Measurements from ENCODE around the gene ZSWIM2. TPM values are rescaled to one million over a fixed set of nuclear protein-coding genes. Genes with fewer than 3 reads are reported as not detected.
A peak's percentile ranks its signal among the peaks of the same experiment; 100 is the strongest.

The ZSWIM2 gene
- polyA plus RNA-seq, 1 experiment: 0.10 TPM

DNA sequence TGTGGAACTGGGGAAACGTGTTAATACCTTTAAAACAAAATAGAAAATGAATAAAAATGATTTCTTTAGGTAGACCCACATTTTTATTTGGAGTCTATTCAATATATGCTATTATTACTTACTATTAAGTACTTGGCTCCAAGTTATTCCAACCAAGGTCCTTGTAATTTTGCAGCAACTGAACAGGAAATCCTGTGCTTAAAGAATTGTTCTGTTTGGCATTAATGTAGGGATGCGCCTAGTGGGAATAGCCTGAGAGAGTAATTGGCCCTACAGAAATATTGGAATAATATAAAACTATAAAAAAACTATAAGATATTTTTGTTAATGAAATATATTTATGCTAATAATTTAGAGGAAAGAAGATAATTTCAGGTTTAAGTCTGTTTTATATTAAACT is 22.9 kb upstream of the ZSWIM2 start:
- no peak for DNase-seq (ENCODE audit: low read depth, low spot score)
- Histone ChIP-seq H3K27ac (ENCODE audit: low read depth, low read length) (no peak overlapping the region), H3K4me3 (ENCODE audit: low read depth, low read length) (no peak overlapping the region), H3K9me3 (ENCODE audit: control insufficient read depth, insufficient read depth, low read length) (no peaks in the 10 kb centered on the region), H3K27me3 (ENCODE audit: control insufficient read depth, insufficient read depth, low read length) (no peaks in the 10 kb centered on the region)
- ChIA-PET CTCF (interaction anchor here (1.1 to 1.8 kb wide), 2 partner anchors 9 to 21 kb away, joined by 3 to 12 read pairs; no protein-coding TSS in a partner anchor), POLR2A (no interaction called here)
- TF ChIP-seq, protein P1, sequence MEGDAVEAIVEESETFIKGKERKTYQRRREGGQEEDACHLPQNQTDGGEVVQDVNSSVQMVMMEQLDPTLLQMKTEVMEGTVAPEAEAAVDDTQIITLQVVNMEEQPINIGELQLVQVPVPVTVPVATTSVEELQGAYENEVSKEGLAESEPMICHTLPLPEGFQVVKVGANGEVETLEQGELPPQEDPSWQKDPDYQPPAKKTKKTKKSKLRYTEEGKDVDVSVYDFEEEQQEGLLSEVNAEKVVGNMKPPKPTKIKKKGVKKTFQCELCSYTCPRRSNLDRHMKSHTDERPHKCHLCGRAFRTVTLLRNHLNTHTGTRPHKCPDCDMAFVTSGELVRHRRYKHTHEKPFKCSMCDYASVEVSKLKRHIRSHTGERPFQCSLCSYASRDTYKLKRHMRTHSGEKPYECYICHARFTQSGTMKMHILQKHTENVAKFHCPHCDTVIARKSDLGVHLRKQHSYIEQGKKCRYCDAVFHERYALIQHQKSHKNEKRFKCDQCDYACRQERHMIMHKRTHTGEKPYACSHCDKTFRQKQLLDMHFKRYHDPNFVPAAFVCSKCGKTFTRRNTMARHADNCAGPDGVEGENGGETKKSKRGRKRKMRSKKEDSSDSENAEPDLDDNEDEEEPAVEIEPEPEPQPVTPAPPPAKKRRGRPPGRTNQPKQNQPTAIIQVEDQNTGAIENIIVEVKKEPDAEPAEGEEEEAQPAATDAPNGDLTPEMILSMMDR (IDR thresholded peaks at IDR 0.05; ENCODE audit: low read depth, low read length): no peak

DNA sequence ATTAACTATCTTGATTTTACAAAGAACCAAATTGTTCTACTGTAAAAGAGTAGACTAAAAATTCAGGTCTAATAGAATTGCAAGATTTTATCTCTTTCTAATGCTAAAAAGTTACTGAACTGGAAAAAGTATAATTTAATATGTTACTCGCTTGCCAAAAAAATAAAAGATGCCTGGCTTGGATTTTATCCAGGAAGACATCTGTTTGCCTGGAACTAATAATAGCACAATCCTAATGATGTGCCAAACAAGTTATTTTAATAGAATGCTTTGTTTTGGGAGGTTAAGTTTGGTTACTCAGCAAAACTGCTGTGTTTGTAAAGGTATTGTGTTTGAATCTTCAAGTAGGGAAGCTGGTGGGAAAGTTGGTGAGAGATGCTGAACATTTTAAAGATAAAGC is 19.4 kb upstream of the ZSWIM2 start:
- Histone ChIP-seq H3K4me3 (ENCODE audit: low read depth, low read length) (no peak overlapping the region), H3K9me3 (ENCODE audit: control insufficient read depth, insufficient read depth, low read length) (no peaks in the 10 kb centered on the region), H3K27me3 (ENCODE audit: control insufficient read depth, insufficient read depth, low read length) (no peaks in the 10 kb centered on the region), H3K27ac (ENCODE audit: low read depth, low read length) (no peak overlapping the region)
- DNase-seq (ENCODE audit: low read depth, low spot score): no peak
- CTCF ChIA-PET: no interaction called here
- POLR2A ChIA-PET: no interaction called here
- TF ChIP-seq, protein P1 (IDR thresholded peaks at IDR 0.05; ENCODE audit: low read depth, low read length): no peak

DNA sequence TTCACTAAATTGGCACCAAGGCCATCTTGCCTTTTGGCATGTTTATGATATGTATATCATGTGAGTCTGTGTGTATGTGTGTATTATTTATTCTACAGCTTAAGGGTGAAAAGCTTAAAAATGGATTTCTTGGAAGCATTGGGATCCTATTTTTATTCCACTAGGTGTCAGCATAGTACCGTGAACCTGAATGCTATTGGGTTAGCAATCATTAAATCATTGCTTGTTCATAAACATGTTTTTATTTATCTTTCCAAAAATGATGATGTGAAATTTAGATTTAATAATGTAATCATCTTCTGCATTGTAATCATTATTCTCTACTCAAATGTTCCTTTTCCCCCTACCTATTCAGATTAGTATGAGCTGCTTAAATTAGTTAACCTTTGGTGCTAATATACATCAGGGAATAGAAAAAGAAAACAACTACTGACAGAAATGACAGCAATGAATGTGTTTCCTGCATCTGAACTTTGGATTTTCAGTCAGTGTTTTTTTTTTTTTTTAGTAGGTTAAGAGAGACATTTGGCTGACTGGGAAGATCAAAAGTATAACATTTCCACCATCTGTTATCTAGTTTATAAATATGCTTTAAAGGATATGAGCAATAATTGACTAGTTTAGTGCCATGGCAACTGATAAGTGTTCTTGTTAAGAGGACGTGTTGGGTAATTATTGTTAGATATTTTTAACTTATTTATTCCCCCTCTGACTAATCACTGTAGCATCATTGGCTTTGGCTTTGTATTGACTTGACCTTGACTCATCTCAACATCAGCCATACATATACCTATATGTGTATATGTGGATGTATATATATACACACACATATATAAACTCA is 14.1 kb upstream of the ZSWIM2 start:
- Histone ChIP-seq H3K4me3 (ENCODE audit: low read depth, low read length) (no peak overlapping the region), H3K9me3 (ENCODE audit: control insufficient read depth, insufficient read depth, low read length) (no peaks in the 10 kb centered on the region), H3K27ac (ENCODE audit: low read depth, low read length) (no peak overlapping the region), H3K27me3 (ENCODE audit: control insufficient read depth, insufficient read depth, low read length) (no peaks in the 10 kb centered on the region)
- POLR2A ChIA-PET: no interaction called here
- CTCF ChIA-PET: interaction anchor here (0.6 to 7.0 kb wide), 38 partner anchors 8 to 718 kb away, joined by 3 to 72 read pairs (median 4); partner anchors contain the start of gene CALCRL
- TF ChIP-seq, protein P1 (IDR thresholded peaks at IDR 0.05; ENCODE audit: low read depth, low read length): peak; percentile 73
- no peak for DNase-seq (ENCODE audit: low read depth, low spot score)

DNA sequence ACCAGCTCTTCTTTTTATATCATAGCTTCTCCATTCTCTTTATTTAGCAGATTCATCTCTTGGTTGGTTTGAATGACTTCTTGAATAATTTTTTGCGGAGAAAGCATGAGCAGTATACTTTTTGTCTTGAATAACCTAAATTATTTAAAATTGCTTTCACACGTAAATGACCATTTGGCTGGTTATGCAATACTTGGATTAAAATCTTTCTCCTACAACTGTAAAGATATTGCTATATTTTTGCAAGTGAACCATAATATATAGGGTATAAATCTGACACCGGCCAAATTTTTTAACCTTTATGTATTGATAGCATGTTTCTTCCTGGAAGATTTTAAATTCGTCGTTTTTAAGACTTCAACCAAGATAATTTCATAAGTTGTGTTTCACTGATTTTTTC is 6.2 kb upstream of the ZSWIM2 start:
- CTCF ChIA-PET: interaction anchor here (2.1 kb wide), 1 partner anchor 8 kb away, joined by 13 read pairs; no protein-coding TSS in a partner anchor
- TF ChIP-seq, protein P1 (IDR thresholded peaks at IDR 0.05; ENCODE audit: low read depth, low read length): no peak

GRCh38 chr2:186853951-186854350 is 5.0 kb upstream of the ZSWIM2 start:
- Histone ChIP-seq H3K27me3 (ENCODE audit: control insufficient read depth, insufficient read depth, low read length) (no peaks in the 10 kb centered on the region), H3K4me3 (ENCODE audit: low read depth, low read length) (no peak overlapping the region), H3K9me3 (ENCODE audit: control insufficient read depth, insufficient read depth, low read length) (no peaks in the 10 kb centered on the region), H3K27ac (ENCODE audit: low read depth, low read length) (no peak overlapping the region)
- POLR2A ChIA-PET: no interaction called here
- TF ChIP-seq, protein P1 (IDR thresholded peaks at IDR 0.05; ENCODE audit: low read depth, low read length): no peak
- CTCF ChIA-PET: interaction anchor here (0.6 to 2.1 kb wide), 2 partner anchors 9 to 160 kb away, joined by 3 to 13 read pairs; no protein-coding TSS in a partner anchor
- no peak for DNase-seq (ENCODE audit: low read depth, low spot score)

More for the DNA sequence above, 6.2 kb upstream of the ZSWIM2 start:
- POLR2A ChIA-PET: no interaction called here
- no peak for DNase-seq (ENCODE audit: low read depth, low spot score)
- H3K9me3 ChIP-seq (ENCODE audit: control insufficient read depth, insufficient read depth, low read length): no peaks in the 10 kb centered on the region
- H3K27ac ChIP-seq (ENCODE audit: low read depth, low read length): no peak overlapping the region
- H3K4me3 ChIP-seq (ENCODE audit: low read depth, low read length): no peak overlapping the region
- H3K27me3 ChIP-seq (ENCODE audit: control insufficient read depth, insufficient read depth, low read length): no peaks in the 10 kb centered on the region
